ENCODE results near the gene ARL14.
"Not testable (repeated sequence)": the region's sequence is repeated elsewhere in the genome, so short reads cannot be mapped to it uniquely, and the experiment has no call there.

ARL14 gene

GRCh38 chr3:160694345-160694744 is 17.4 kb downstream of the ARL14 start:
- no peak overlapping the region for H3K4me3 Mint-ChIP-seq
- H3K27ac Mint-ChIP-seq: no peak overlapping the region
- H3K9me3 Mint-ChIP-seq: no peaks in the 10 kb centered on the region
- no peaks in the 10 kb centered on the region for H3K27me3 Mint-ChIP-seq
- peaks cover 3% of the 10 kb centered on the region for H3K4me1 Mint-ChIP-seq
- DNase-seq (no peak), ATAC-seq (no peak)
- no peaks in the 10 kb centered on the region for H3K36me3 Mint-ChIP-seq (ENCODE audit: low read depth)

GRCh38 chr3:160695003-160695402 is 18.0 kb downstream of the ARL14 start:
- Mint-ChIP-seq H3K36me3 (ENCODE audit: low read depth) (no peaks in the 10 kb centered on the region), H3K27ac (no peak overlapping the region), H3K9me3 (no peaks in the 10 kb centered on the region), H3K4me3 (no peak overlapping the region), H3K27me3 (no peaks in the 10 kb centered on the region), H3K4me1 (peaks cover 3% of the 10 kb centered on the region)
- no peak for ATAC-seq
- DNase-seq: no peak

GRCh38 chr3:160695915-160696327 is 19.0 kb downstream of the ARL14 start:
- H3K36me3 Mint-ChIP-seq (ENCODE audit: low read depth): no peaks in the 10 kb centered on the region
- H3K4me1 Mint-ChIP-seq: peaks cover 3% of the 10 kb centered on the region
- no peak for DNase-seq
- no peaks in the 10 kb centered on the region for H3K27me3 Mint-ChIP-seq
- no peak overlapping the region for H3K27ac Mint-ChIP-seq
- no peak for ATAC-seq
- no peak overlapping the region for H3K4me3 Mint-ChIP-seq
- no peaks in the 10 kb centered on the region for H3K9me3 Mint-ChIP-seq

- DNase-seq (no peak), ATAC-seq (no peak)
- Mint-ChIP-seq H3K4me1 (peaks cover 3% of the 10 kb centered on the region), H3K4me3 (no peak overlapping the region), H3K27me3 (no peaks in the 10 kb centered on the region), H3K9me3 (no peaks in the 10 kb centered on the region), H3K27ac (no peak overlapping the region), H3K36me3 (ENCODE audit: low read depth) (no peaks in the 10 kb centered on the region)
Measured at GRCh38 chr3:160697637-160698380, 20.8 kb downstream of the ARL14 start.

- Mint-ChIP-seq H3K4me1 (peaks cover 3% of the 10 kb centered on the region), H3K4me3 (no peak overlapping the region), H3K9me3 (no peaks in the 10 kb centered on the region), H3K27ac (no peak overlapping the region), H3K36me3 (ENCODE audit: low read depth) (no peaks in the 10 kb centered on the region), H3K27me3 (no peaks in the 10 kb centered on the region)
- DNase-seq (no peak), ATAC-seq (no peak)
Measured at GRCh38 chr3:160698599-160699195, 21.7 kb downstream of the ARL14 start.

GRCh38 chr3:160701490-160701889 is 24.5 kb downstream of the ARL14 start:
- Mint-ChIP-seq H3K4me1 (peaks cover 3% of the 10 kb centered on the region), H3K4me3 (no peak overlapping the region), H3K27ac (no peak overlapping the region), H3K36me3 (ENCODE audit: low read depth) (no peaks in the 10 kb centered on the region), H3K27me3 (peaks cover 6% of the 10 kb centered on the region), H3K9me3 (no peaks in the 10 kb centered on the region)
- ATAC-seq (no peak), DNase-seq (no peak)

- H3K27me3 Mint-ChIP-seq: peaks cover 10% of the 10 kb centered on the region
- H3K27ac Mint-ChIP-seq: no peak overlapping the region
- no peak overlapping the region for H3K4me3 Mint-ChIP-seq
- no peak for DNase-seq
- H3K9me3 Mint-ChIP-seq: no peaks in the 10 kb centered on the region
- H3K36me3 Mint-ChIP-seq (ENCODE audit: low read depth): no peaks in the 10 kb centered on the region
- peaks cover 3% of the 10 kb centered on the region for H3K4me1 Mint-ChIP-seq
- no peak for ATAC-seq
Measured at GRCh38 chr3:160702290-160702689, 25.3 kb downstream of the ARL14 start.

- ATAC-seq (no peak), DNase-seq (no peak)
- no peak overlapping the region for H3K27ac Mint-ChIP-seq
- no peak overlapping the region for H3K4me3 Mint-ChIP-seq
- no peaks in the 10 kb centered on the region for H3K9me3 Mint-ChIP-seq
- no peaks in the 10 kb centered on the region for H3K4me1 Mint-ChIP-seq
- H3K36me3 Mint-ChIP-seq (ENCODE audit: low read depth): no peaks in the 10 kb centered on the region
- peaks cover 17% of the 10 kb centered on the region for H3K27me3 Mint-ChIP-seq
Measured at GRCh38 chr3:160703974-160704373, 27.0 kb downstream of the ARL14 start.

- Mint-ChIP-seq H3K4me3 (no peak overlapping the region), H3K4me1 (no peaks in the 10 kb centered on the region), H3K9me3 (no peaks in the 10 kb centered on the region), H3K27ac (no peak overlapping the region), H3K27me3 (peaks cover 22% of the 10 kb centered on the region), H3K36me3 (ENCODE audit: low read depth) (no peaks in the 10 kb centered on the region)
- DNase-seq (peak; percentile 15), ATAC-seq (no peak)
Measured at GRCh38 chr3:160707187-160707794, 30.3 kb downstream of the ARL14 start.

- Mint-ChIP-seq H3K9me3 (no peaks in the 10 kb centered on the region), H3K4me3 (no peak overlapping the region), H3K36me3 (ENCODE audit: low read depth) (no peaks in the 10 kb centered on the region), H3K27me3 (peaks cover 22% of the 10 kb centered on the region), H3K4me1 (no peaks in the 10 kb centered on the region), H3K27ac (no peak overlapping the region)
- DNase-seq (no peak), ATAC-seq (no peak)
Measured at GRCh38 chr3:160709477-160710182, 32.7 kb downstream of the ARL14 start.

- H3K27me3 Mint-ChIP-seq; H3K4me1 Mint-ChIP-seq; ATAC-seq; DNase-seq; H3K36me3 Mint-ChIP-seq (ENCODE audit: low read depth); H3K4me3 Mint-ChIP-seq; H3K27ac Mint-ChIP-seq; H3K9me3 Mint-ChIP-seq: not testable (repeated sequence)
Measured at GRCh38 chr3:160713144-160713543, 36.2 kb downstream of the ARL14 start.

- Mint-ChIP-seq H3K4me1 (no peaks in the 10 kb centered on the region), H3K36me3 (ENCODE audit: low read depth) (no peaks in the 10 kb centered on the region), H3K27ac (no peak overlapping the region), H3K9me3 (no peaks in the 10 kb centered on the region), H3K4me3 (no peak overlapping the region), H3K27me3 (peaks cover 5% of the 10 kb centered on the region)
- DNase-seq (no peak), ATAC-seq (no peak)
Measured at GRCh38 chr3:160719710-160720109, 42.8 kb downstream of the ARL14 start.

- Mint-ChIP-seq H3K36me3 (ENCODE audit: low read depth) (no peaks in the 10 kb centered on the region), H3K27ac (no peak overlapping the region), H3K27me3 (peaks cover 5% of the 10 kb centered on the region), H3K9me3 (no peaks in the 10 kb centered on the region), H3K4me3 (no peak overlapping the region), H3K4me1 (no peaks in the 10 kb centered on the region)
- no peak for ATAC-seq
- DNase-seq: no peak
Measured at GRCh38 chr3:160720123-160720746, 43.3 kb downstream of the ARL14 start.

- DNase-seq (no peak), ATAC-seq (no peak)
- Mint-ChIP-seq H3K9me3 (no peaks in the 10 kb centered on the region), H3K4me1 (no peaks in the 10 kb centered on the region), H3K27me3 (peaks cover 5% of the 10 kb centered on the region), H3K4me3 (no peak overlapping the region), H3K36me3 (ENCODE audit: low read depth) (no peaks in the 10 kb centered on the region), H3K27ac (no peak overlapping the region)
Measured at GRCh38 chr3:160722331-160722730, 45.4 kb downstream of the ARL14 start.

All from activated naive CD8-positive, alpha-beta T cell treated with anti-CD3 and anti-CD28 coated beads, Interleukin-2, amount 50 U/mL, for 24 hours (primary cell).